NCI-H1048 (cell line): ENCODE results near the gene PALS2.
A peak's percentile ranks its signal among the peaks of the same experiment; 100 is the strongest.

Experiments used
- DNase-seq: peaks from one replicate; lab custom pipeline; 2025; lab: John Stamatoyannopoulos, UW

The PALS2 gene, protein sequence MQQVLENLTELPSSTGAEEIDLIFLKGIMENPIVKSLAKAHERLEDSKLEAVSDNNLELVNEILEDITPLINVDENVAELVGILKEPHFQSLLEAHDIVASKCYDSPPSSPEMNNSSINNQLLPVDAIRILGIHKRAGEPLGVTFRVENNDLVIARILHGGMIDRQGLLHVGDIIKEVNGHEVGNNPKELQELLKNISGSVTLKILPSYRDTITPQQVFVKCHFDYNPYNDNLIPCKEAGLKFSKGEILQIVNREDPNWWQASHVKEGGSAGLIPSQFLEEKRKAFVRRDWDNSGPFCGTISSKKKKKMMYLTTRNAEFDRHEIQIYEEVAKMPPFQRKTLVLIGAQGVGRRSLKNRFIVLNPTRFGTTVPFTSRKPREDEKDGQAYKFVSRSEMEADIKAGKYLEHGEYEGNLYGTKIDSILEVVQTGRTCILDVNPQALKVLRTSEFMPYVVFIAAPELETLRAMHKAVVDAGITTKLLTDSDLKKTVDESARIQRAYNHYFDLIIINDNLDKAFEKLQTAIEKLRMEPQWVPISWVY

GRCh38 chr7:24572997-24573553 is at the start of gene PALS2:
TSS of gene PALS2 (plus strand) at chr7:24573452. CDS start at chr7:24623668, 50,216 bp downstream.
- DNase-seq, result peak; percentile 49

GRCh38 chr7:24531255-24531654 is 42.0 kb upstream of the PALS2 start:
- DNase-seq, result no peak

- no peak for DNase-seq
Measured at GRCh38 chr7:24536682-24537081, 36.6 kb upstream of the PALS2 start.

GRCh38 chr7:24540956-24541355 is 32.3 kb upstream of the PALS2 start:
- no peak for DNase-seq

DNA sequence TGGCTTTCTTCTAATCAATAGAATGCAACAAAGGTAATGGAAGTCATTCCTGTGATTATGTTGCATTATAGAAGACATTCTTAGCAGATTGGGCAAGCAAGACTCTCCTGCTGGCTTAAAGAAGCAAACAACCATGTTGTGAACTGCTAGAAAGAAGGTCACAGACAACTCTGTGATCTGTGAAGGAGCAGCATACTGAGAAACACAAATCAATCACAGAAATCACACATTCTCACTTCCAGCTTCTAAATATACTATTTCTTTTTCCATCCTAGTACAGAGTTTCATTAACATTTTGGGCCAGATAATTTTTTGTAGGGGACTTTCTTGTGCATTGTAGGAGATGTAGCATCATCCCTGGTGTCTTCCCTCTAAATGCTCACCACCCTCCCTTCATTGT is 28.0 kb upstream of the PALS2 start:
- DNase-seq, result no peak

DNA sequence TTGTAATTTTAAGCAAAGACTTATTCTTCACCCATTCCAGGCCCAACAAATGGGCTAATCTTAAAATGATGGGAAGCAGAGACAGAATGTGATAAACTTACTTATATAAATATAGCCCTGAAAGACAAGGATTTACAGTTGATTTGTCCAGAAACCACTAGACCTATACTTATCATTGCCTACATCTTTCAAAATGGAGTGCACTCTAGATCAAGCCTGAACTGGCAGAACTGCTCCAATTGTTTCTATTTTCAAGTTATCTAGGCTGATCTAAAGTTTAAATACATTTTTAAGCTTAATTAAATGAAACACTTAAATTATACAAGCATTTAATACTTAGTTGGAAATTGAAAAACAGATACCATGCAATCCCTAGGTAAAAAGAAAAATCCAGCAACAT is 24.9 kb upstream of the PALS2 start:
- no peak for DNase-seq

DNA sequence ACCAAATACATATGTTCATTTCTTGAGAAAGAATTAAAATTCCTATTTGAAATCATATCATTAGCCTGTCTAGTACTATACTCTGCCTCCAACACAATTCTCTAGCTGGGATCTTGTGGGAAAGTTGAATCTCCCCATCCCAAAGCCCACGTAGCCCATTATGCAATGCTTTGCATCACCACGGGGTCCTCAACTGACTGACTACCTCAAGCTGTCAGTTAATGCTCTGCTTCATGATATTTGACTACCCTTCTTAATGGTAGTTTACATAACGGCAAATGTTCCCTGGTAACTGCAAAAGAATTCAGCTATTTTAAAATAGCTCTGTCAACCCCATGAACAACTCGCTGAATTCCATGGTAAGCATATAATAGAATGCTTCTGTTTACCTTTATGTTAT is 23.3 kb upstream of the PALS2 start:
- no peak for DNase-seq

DNA sequence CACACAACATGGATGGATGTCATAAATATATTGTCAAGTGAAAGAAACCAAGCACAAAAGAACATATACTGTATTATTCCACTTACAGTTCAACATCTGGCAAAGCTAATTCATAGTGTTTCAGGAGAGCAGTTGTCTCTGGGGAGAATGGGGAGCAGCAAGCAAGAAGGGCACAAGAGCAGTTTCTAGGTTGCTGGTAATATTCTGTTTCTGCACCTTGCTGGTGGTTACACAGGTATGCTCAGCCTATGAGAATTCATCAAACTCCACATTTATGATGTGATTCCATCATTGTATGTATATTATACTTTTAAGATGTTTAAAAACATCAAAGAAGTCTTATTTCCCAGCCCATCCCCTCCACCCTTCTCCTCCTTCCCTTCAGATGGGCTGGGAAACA is 18.1 kb upstream of the PALS2 start:
- DNase-seq, result no peak

DNA sequence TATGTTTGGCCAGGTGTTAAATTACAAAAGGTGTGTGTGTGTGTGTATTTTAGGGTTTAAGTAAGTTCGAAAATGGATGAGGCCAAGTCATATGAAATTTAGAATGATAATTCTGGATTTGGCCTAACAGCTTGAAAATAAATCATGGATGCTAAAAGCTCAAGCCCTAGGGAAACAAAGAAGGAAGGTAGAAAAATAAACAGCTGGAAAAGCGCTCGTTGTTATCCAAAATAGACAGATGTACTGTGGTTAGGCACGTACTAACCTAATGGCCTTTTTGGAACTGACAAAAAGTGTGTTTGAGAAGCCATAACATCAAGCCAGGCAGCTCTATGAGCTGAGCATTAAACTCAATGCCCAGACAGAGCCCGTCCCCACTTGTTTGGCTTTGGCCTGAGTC is 17.5 kb upstream of the PALS2 start:
- no peak for DNase-seq

DNA sequence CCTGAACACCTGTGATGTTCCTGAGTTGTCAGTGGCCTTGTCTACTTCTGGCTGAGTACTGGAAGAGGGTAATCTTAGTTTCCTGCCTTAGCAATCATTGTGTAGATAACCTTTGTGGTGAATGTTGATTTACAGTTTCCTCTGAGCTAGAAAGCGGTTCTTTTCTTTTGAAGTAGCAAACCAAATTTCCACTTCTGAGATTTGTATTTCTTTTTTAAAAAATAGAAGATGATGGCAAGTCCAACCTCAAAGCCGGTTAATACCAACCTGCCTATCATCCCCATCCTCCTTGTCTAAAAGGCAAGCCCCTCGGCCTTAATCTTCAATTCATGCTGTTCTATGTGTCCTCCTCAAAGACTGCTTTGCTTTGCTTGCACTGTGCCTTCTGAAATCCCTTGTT is 12.5 kb upstream of the PALS2 start:
- DNase-seq, result no peak

GRCh38 chr7:24566274-24566673 is 7.0 kb upstream of the PALS2 start:
- no peak for DNase-seq

DNA sequence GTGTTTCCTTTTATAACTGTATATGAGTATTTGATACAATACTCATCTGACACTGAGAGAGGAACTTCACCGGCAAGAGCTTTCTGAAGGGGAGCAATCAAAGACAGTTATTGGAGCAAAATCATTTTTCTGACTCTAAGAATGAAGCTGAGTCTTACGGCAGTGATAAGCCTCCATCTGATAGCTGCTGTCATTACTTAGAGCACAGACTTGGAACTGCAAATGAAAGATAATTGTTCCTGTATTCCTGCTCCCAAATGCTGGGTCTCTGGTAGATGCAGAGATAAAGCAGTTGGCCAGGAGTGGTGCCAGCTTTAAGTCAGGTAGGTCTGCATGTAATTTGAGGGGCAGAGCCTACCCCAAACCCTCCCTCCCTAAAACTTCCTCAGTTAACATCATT is 2.3 kb upstream of the PALS2 start:
- DNase-seq, result no peak

GRCh38 chr7:24572016-24572392 is 1.2 kb upstream of the PALS2 start:
- no peak for DNase-seq

- DNase-seq, result no peak
Measured at GRCh38 chr7:24572393-24572996, 757 bp upstream of the PALS2 start.

DNA sequence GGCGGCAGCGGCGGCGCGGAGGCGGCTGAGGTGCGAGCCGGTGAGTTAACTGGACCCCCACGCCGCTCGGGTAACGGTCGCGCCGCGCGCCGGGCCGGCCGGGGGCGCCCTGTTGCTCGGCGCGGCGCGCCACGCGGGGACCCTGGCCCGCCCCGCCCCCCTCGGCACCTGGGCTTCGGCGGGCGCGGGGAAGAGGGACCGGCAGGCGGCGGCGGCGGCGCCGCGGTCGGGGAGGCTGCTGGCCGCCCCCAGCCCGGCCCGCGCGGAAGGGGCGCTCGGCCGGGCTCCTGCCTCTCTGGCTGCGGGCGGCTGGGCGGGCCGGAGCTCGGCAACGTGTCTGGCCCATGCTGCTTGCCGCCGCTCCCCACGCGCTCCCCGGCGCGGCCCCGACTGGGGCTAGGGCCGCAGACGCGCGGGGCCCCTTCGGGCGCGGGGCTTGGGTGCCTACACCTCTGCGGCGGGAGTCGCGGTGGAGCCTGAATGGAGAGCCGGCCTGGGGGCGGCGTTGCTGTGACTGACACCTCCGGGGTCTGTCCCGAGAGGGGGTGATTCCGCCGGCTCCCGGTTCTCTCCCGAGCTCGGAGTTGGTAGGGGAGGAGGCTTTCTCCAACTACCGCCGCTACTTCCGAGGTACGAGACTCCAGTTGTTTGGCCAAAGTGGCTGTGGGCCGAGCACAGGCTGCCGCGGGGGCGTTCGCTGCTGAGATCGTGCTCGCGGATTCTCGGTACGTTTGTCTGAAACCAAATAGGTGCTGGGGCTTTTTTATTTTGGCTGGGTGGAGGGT is 494 bp downstream of the PALS2 start:
- no peak for DNase-seq

DNA sequence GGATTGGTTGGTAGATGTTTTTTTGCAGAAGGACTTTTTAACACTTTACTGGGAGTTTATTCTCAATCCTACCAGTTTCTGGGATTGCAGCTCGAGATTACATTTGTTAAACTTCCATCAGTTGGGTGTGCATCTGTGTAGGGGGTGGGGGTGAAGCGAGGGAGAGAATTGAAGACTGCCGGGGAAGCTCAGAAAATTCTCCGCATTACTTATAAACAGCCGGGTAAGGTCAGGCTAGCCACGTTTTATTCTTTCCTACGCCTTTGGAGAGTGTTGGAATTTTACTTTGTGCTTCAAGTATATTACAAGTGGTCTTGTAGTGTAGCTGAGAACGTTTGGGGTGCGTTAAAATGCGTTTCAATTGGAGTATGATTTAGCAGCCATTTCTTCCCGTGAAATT is 1.1 kb downstream of the PALS2 start:
- DNase-seq, result no peak

GRCh38 chr7:24574950-24575349 is 1.7 kb downstream of the PALS2 start:
- DNase-seq, result no peak

- no peak for DNase-seq
Measured at GRCh38 chr7:24576171-24577025, 3.1 kb downstream of the PALS2 start.

DNA sequence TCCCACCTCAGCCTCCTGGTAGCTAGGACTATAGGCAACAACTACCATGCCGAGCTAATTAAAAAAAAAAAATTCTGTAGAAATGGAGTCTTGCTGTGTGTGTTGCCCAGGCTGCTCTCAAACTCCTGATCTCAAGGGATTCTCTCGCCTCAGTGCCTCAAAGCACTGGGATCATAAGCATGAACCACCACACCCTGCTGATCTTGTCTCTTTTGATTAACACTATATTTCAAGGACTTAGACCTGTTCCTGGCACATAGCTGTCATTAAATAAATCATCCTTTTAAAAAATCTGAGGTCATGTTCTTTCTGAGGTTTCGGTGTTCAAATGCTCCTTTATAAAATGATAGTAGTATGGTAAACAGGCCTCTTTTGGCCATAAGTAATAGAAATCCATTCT is 4.8 kb downstream of the PALS2 start:
- DNase-seq, result no peak

- DNase-seq, result no peak
Measured at GRCh38 chr7:24580283-24580946, 7.2 kb downstream of the PALS2 start.

DNA sequence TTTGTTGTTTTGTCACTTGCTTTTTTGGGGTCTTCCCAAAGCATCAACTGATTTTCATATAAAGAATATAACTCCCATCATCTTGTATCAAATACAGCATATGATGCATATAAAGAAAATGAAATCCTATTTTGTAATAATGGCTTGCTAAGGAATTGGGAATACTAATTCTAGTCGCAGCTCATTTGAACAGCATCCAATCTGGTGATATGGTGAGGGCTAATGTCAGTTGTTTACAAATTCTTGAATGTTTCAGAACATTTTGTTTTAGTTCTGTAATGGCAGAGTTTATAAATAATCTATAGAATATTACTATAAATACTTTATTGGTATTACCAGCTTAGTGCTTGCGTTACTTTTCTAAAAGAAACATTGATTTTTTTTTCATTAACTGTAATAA is 8.9 kb downstream of the PALS2 start:
- DNase-seq, result no peak
